SK-N-SH (cell line): ENCODE results near the gene SCD5. TPM values are rescaled to one million over a fixed set of nuclear protein-coding genes. Genes with fewer than 3 reads are reported as not detected.
A peak's percentile ranks its signal among the peaks of the same experiment; 100 is the strongest.

Experiments
- CTCF ChIA-PET: fragments of 300-600, 350-600 bp; formaldehyde crosslinking; extraction: SDS; loops from one replicate; lab custom pipeline; 2021; lab: Yijun Ruan, JAX
- POLR2A ChIA-PET: fragments of 350-600 bp; sonication (Branson Sonifier 250); formaldehyde crosslinking; extraction: SDS; loops from one replicate; lab custom pipeline; 2020; ENCODE audit warnings: antibody characterized with exemption, inconsistent platforms; lab: Yijun Ruan, JAX
- DNase-seq: peaks from one replicate; pipeline ENCODE4 v3.0.0; 2012
- H2AFZ ChIP-seq: fragments of 200-600 bp; sonication (generic); 2 replicates; pipeline ENCODE4 v1.8.1; 2016; ENCODE audit warnings: antibody characterized with exemption, mild to moderate bottlenecking, low read depth
- H3F3A ChIP-seq: fragments of 200-600 bp; sonication (generic); replicated peaks from 2 replicates; pipeline ENCODE3; 2016; ENCODE audit warnings: antibody characterized with exemption, mild to moderate bottlenecking; ENCODE audit not compliant: insufficient read depth
- H3K27ac ChIP-seq, 2 experiments: fragments of 200-500 bp in 1 of 2; fragments of 200-600 bp in 1 of 2; sonication (Bioruptor generic) in 1 of 2; sonication (generic), shearing (Covaris generic) in 1 of 2; 2 replicates each; pipeline versions ENCODE4 v1.5.1 to v1.6.1; 2014 to 2016; ENCODE audit warnings: low read depth in 2 of 2, inconsistent platforms in 1 of 2, low read length in 1 of 2, mild to moderate bottlenecking in 1 of 2, mixed read lengths in 1 of 2
- H3K27me3 ChIP-seq: fragments of 200-600 bp; sonication (generic), shearing (Covaris generic); 2 replicates; pipeline ENCODE4 v1.6.1; 2016; ENCODE audit warnings: mixed run types; ENCODE audit not compliant: insufficient read depth
- H3K36me3 ChIP-seq, 2 experiments: fragments of 200-500 bp in 1 of 2; fragments of 200-600 bp in 1 of 2; sonication (Bioruptor generic) in 1 of 2; sonication (generic) in 1 of 2; replicated peaks in 1 of 2; 2 replicates each; pipeline versions ENCODE3 to v1.5.1; 2014 to 2016; ENCODE audit warnings: low read length in 1 of 2, mild to moderate bottlenecking in 1 of 2; ENCODE audit not compliant: insufficient read depth in 2 of 2, control insufficient read depth in 1 of 2
- H3K4me1 ChIP-seq, 2 experiments: fragments of 200-500 bp in 1 of 2; fragments of 200-600 bp in 1 of 2; sonication (Bioruptor generic) in 1 of 2; sonication (generic), shearing (Covaris generic) in 1 of 2; 2 replicates each; pipeline versions ENCODE4 v1.5.1 to v1.6.1; 2014 to 2016; ENCODE audit warnings: low read depth in 1 of 2, low read length in 1 of 2, mixed run types in 1 of 2; ENCODE audit not compliant: insufficient read depth in 2 of 2, control insufficient read depth in 1 of 2
- H3K4me2 ChIP-seq: fragments of 200-600 bp; sonication (generic), shearing (Covaris generic); 2 replicates; pipeline ENCODE4 v1.6.1; 2017; ENCODE audit warnings: mixed run types
- H3K4me3 ChIP-seq, 2 experiments: fragments of 200-500 bp in 1 of 2; fragments of 200-600 bp in 1 of 2; sonication (Bioruptor generic) in 1 of 2; sonication (generic), shearing (Covaris generic) in 1 of 2; 2 replicates each; pipeline versions ENCODE4 v1.5.1 to v1.8.1; 2014 to 2016; ENCODE audit warnings: low read depth in 2 of 2, inconsistent platforms in 1 of 2, low read length in 1 of 2, mild to moderate bottlenecking in 1 of 2, mixed read lengths in 1 of 2, moderate library complexity in 1 of 2
- H3K79me2 ChIP-seq: fragments of 200-600 bp; sonication (generic); 2 replicates; pipeline ENCODE4 v1.8.1; 2017; ENCODE audit warnings: mild to moderate bottlenecking; ENCODE audit not compliant: insufficient read depth
- H3K9ac ChIP-seq: fragments of 200-600 bp; sonication (generic); 2 replicates; pipeline ENCODE4 v1.6.1; 2017; ENCODE audit warnings: mixed run types
- H3K9me2 ChIP-seq: fragments of 200-600 bp; sonication (generic); 2 replicates; pipeline ENCODE4 v1.6.1; 2017; ENCODE audit warnings: mixed run types
- H3K9me3 ChIP-seq: fragments of 200-600 bp; sonication (generic); 2 replicates; pipeline ENCODE4 v1.6.1; 2017; ENCODE audit warnings: mixed run types, mild to moderate bottlenecking, moderate library complexity
- H4K20me1 ChIP-seq: fragments of 200-600 bp; sonication (generic); 2 replicates; pipeline ENCODE4 v1.6.1; 2017; ENCODE audit warnings: mild to moderate bottlenecking, mixed run types; ENCODE audit not compliant: insufficient read depth
- EP300 ChIP-seq, 2 experiments: IDR thresholded peaks; 2 replicates each; pipeline versions ENCODE4 v1.4.0 to v1.6.1; 2012; ENCODE audit warnings: borderline replicate concordance in 1 of 2, low read depth in 1 of 2, low read length in 1 of 2
- EZH2phosphoT487 ChIP-seq: fragments of 200-600 bp; sonication (generic); IDR thresholded peaks from 2 replicates; pipeline ENCODE4 v1.6.1; 2017; ENCODE audit warnings: low read depth, mixed run types, mild to moderate bottlenecking, antibody characterized with exemption, moderate library complexity, borderline replicate concordance
- FOSL2 ChIP-seq: IDR thresholded peaks from 2 replicates; pipeline ENCODE4 v1.4.0; 2012; ENCODE audit warnings: low read depth, mild to moderate bottlenecking, moderate library complexity, borderline replicate concordance
- FOXM1 ChIP-seq: IDR thresholded peaks from 2 replicates; pipeline ENCODE4 v1.4.0; 2012; ENCODE audit warnings: low read depth, mild to moderate bottlenecking
- GABPA ChIP-seq: IDR thresholded peaks from 2 replicates; pipeline ENCODE4 v1.4.0; 2012; ENCODE audit warnings: low read depth, mild to moderate bottlenecking
- GATA2 ChIP-seq: sonication (generic); formaldehyde crosslinking; IDR thresholded peaks from 2 replicates; pipeline ENCODE4 v1.5.0; 2020; ENCODE audit warnings: mild to moderate bottlenecking, missing genetic modification reagents
- MAX ChIP-seq: IDR thresholded peaks from 2 replicates; pipeline ENCODE4 v1.4.0; 2012; ENCODE audit warnings: low read depth
- NRF1 ChIP-seq: IDR thresholded peaks from 2 replicates; pipeline ENCODE4 v1.6.1; 2012; ENCODE audit warnings: low read depth, mild to moderate bottlenecking, low read length
- POLR2AphosphoS5 ChIP-seq: IDR thresholded peaks from 2 replicates; pipeline ENCODE4 v1.6.1; 2012; ENCODE audit warnings: low read depth, low read length
- REST ChIP-seq: IDR thresholded peaks from 2 replicates; pipeline ENCODE4 v1.6.1; 2012; ENCODE audit warnings: mild to moderate bottlenecking, low read depth, low read length, moderate library complexity
- RXRA ChIP-seq: IDR thresholded peaks from 2 replicates; pipeline ENCODE4 v1.4.0; 2012; ENCODE audit warnings: low read depth, mild to moderate bottlenecking, borderline replicate concordance
- TCF12 ChIP-seq: IDR thresholded peaks from 2 replicates; pipeline ENCODE4 v1.4.0; 2012
- TEAD4 ChIP-seq: IDR thresholded peaks from 2 replicates; pipeline ENCODE4 v1.4.0; 2012; ENCODE audit warnings: mild to moderate bottlenecking, borderline replicate concordance; ENCODE audit not compliant: insufficient read depth
- WGBS: methylation state at CpG from one replicate; pipeline ENCODE4 v1.1.6; 2017; ENCODE audit warnings: low lambda C conversion rate; 5-methylcytosine and 5-hydroxymethylcytosine counted together
- polyA plus RNA-seq, 3 experiments: library from polyadenylated mRNA; depleted of rRNA; stranded (reverse); fragments of >200 nt; gene quantifications; 2 replicates each; pipeline ENCODE4 v1.2.3, GENCODE V29; 2012
- TF ChIP-seq, protein P1 (sequence below): IDR thresholded peaks from 2 replicates; pipeline ENCODE4; 2012
- TF ChIP-seq, protein P2 (sequence below): fragments of 200-600 bp; sonication (generic); IDR thresholded peaks from 2 replicates; pipeline ENCODE4 v1.6.1; 2017; ENCODE audit warnings: antibody characterized with exemption, mild to moderate bottlenecking, moderate library complexity
- TF ChIP-seq, protein P3 (sequence below): fragments of 150-350 bp; IDR thresholded peaks from 2 replicates; pipeline ENCODE4 v1.6.1; 2017; ENCODE audit warnings: antibody characterized with exemption, low read length, low read depth, borderline replicate concordance
- TF ChIP-seq, protein P4 (sequence below): fragments of 150-350 bp; IDR thresholded peaks from 2 replicates; pipeline ENCODE4 v1.6.1; 2016; ENCODE audit warnings: mild to moderate bottlenecking, low read depth, low read length

The SCD5 gene
- polyA plus RNA-seq, 1 of the 3 experiments (the other 2 are of a cell fraction) = 23.7 TPM

- WGBS = 90% methylated on average over 1 of the region's 1 CpG
- Histone ChIP-seq H3K9ac (no peak overlapping the region), H3K4me2 (no peak overlapping the region), H3F3A (peaks cover 43% of the 10 kb centered on the region), H2AFZ (no peak overlapping the region), H3K4me3 (no peak overlapping the region), H3K4me1 (peaks cover 0 to 6% of the 10 kb centered on the region in 2 experiments; a peak in 1 of 4 replicates), H3K27me3 (no peaks in the 10 kb centered on the region), H3K27ac (no peak overlapping the region; a peak in 1 of 4 replicates), H3K9me2 (no peaks in the 10 kb centered on the region), H3K9me3 (no peaks in the 10 kb centered on the region), H3K36me3 (peaks cover 8 to 23% of the 10 kb centered on the region in 2 experiments), H3K79me2 (no peaks in the 10 kb centered on the region), H4K20me1 (no peaks in the 10 kb centered on the region)
- POLR2A ChIA-PET = no interaction called here
- CTCF ChIA-PET = interaction anchor here (1.1 to 3.4 kb wide), 4 partner anchors 9 to 254 kb away, joined by 3 to 12 read pairs (median 3); no protein-coding TSS in a partner anchor
- peak; percentile 42 for DNase-seq
- no peak for TF ChIP-seq GABPA
- peak; percentile 41 for TF ChIP-seq GATA2 (CRISPR knock-in tag)
Observed at GRCh38 chr4:82814034-82814433, 15.4 kb upstream of the SCD5 start.

DNA sequence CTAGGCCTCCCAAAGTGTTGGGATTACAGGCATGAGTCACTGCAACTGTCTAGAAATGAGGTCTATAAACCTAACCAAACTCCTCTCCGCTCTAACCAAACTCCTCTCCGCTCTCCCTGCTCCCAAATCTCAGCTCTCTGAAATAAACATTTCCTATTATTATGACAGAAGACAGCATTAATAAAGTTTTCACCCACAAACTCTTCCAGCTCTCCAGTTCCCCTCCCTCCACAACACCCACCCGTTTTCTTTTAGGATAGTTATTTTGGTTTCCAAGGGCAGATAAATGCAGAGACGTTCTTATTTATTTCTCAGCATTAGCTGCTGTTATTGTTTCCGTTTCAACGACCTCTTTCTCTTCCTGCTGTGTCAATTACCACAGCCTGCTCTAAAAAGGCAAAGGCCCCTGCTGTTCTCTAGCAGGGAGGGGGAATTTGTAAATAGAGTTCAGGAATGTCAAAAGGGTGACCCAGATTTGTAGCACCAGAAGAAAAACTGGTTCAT, 13.3 kb upstream of the SCD5 start:
- no peak overlapping the region for H3K4me2 ChIP-seq
- POLR2A ChIA-PET = no interaction called here
- no peak for DNase-seq

More for the DNA sequence above, 13.3 kb upstream of the SCD5 start:
- Histone ChIP-seq H3F3A (peaks cover 26% of the 10 kb centered on the region), H2AFZ (no peak overlapping the region), H4K20me1 (no peaks in the 10 kb centered on the region), H3K27me3 (no peaks in the 10 kb centered on the region), H3K79me2 (no peaks in the 10 kb centered on the region), H3K4me1 (peaks cover 0 to 6% of the 10 kb centered on the region in 2 experiments; a peak in 1 of 4 replicates), H3K9me2 (no peaks in the 10 kb centered on the region), H3K36me3 (peaks cover 0 to 2% of the 10 kb centered on the region in 2 experiments), H3K9me3 (no peaks in the 10 kb centered on the region), H3K27ac (peak overlapping the region in 1 of 2 experiments; percentile 31; a peak in 2 of 4 replicates), H3K4me3 (no peak overlapping the region), H3K9ac (no peak overlapping the region)
- WGBS = 45% methylated on average over 6 of the region's 6 CpGs
- TF ChIP-seq NRF1 (no peak), TEAD4 (no peak), FOXM1 (no peak), POLR2AphosphoS5 (no peak), EP300 (IDR thresholded peaks at IDR 0.05; ENCODE audit: borderline replicate concordance in 1 of 2, low read depth in 1 of 2, low read length in 1 of 2) (no peak), GABPA (no peak), REST (no peak), TCF12 (no peak), RXRA (no peak), MAX (no peak), FOSL2 (no peak), EZH2phosphoT487 (no peak)
- TF ChIP-seq, protein P1, sequence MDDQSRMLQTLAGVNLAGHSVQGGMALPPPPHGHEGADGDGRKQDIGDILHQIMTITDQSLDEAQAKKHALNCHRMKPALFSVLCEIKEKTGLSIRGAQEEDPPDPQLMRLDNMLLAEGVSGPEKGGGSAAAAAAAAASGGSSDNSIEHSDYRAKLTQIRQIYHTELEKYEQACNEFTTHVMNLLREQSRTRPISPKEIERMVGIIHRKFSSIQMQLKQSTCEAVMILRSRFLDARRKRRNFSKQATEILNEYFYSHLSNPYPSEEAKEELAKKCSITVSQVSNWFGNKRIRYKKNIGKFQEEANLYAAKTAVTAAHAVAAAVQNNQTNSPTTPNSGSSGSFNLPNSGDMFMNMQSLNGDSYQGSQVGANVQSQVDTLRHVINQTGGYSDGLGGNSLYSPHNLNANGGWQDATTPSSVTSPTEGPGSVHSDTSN = no peak
- TF ChIP-seq, protein P2, sequence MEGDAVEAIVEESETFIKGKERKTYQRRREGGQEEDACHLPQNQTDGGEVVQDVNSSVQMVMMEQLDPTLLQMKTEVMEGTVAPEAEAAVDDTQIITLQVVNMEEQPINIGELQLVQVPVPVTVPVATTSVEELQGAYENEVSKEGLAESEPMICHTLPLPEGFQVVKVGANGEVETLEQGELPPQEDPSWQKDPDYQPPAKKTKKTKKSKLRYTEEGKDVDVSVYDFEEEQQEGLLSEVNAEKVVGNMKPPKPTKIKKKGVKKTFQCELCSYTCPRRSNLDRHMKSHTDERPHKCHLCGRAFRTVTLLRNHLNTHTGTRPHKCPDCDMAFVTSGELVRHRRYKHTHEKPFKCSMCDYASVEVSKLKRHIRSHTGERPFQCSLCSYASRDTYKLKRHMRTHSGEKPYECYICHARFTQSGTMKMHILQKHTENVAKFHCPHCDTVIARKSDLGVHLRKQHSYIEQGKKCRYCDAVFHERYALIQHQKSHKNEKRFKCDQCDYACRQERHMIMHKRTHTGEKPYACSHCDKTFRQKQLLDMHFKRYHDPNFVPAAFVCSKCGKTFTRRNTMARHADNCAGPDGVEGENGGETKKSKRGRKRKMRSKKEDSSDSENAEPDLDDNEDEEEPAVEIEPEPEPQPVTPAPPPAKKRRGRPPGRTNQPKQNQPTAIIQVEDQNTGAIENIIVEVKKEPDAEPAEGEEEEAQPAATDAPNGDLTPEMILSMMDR = no peak
- TF ChIP-seq, protein P3, sequence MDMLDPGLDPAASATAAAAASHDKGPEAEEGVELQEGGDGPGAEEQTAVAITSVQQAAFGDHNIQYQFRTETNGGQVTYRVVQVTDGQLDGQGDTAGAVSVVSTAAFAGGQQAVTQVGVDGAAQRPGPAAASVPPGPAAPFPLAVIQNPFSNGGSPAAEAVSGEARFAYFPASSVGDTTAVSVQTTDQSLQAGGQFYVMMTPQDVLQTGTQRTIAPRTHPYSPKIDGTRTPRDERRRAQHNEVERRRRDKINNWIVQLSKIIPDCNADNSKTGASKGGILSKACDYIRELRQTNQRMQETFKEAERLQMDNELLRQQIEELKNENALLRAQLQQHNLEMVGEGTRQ = no peak
- TF ChIP-seq, protein P4, sequence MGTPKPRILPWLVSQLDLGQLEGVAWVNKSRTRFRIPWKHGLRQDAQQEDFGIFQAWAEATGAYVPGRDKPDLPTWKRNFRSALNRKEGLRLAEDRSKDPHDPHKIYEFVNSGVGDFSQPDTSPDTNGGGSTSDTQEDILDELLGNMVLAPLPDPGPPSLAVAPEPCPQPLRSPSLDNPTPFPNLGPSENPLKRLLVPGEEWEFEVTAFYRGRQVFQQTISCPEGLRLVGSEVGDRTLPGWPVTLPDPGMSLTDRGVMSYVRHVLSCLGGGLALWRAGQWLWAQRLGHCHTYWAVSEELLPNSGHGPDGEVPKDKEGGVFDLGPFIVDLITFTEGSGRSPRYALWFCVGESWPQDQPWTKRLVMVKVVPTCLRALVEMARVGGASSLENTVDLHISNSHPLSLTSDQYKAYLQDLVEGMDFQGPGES = no peak
- CTCF ChIA-PET = interaction anchor here (0.5 to 3.4 kb wide), 4 partner anchors 10 to 257 kb away, joined by 3 to 12 read pairs (median 4); no protein-coding TSS in a partner anchor
